Measurements from ENCODE around the gene CGRRF1.

GRCh38 chr14:54502602-54503001 lies 7.1 kb upstream of the CGRRF1 start:
- TF ChIP-seq POLR2AphosphoS5 (IDR thresholded peaks at IDR 0.05) (no peak), POLR2A (IDR thresholded peaks at IDR 0.05) (no peak), EP300 (IDR thresholded peaks at IDR 0.05) (no peak), CTCF (IDR thresholded peaks at IDR 0.05) (no peak)
